ENCODE data around the gene NUTM2A.
"Not testable (repeated sequence)": the region's sequence is repeated elsewhere in the genome, so short reads cannot be mapped to it uniquely, and the experiment has no call there.

The NUTM2A gene

GRCh38 chr10:87225148-87225547 is at the start of gene NUTM2A:
Gene NUTM2A, plus strand, starts transcription at chr10:87225448. Its CDS starts 383 bp downstream, at chr10:87225831.
- DNase-seq: not testable (repeated sequence)

GRCh38 chr10:87177587-87177986 is 47.7 kb upstream of the NUTM2A start:
- DNase-seq: not testable (repeated sequence)

GRCh38 chr10:87184421-87184820 is 40.8 kb upstream of the NUTM2A start:
- DNase-seq: not testable (repeated sequence)

- DNase-seq: not testable (repeated sequence)
Measured at GRCh38 chr10:87186016-87186415, 39.2 kb upstream of the NUTM2A start.

- not testable (repeated sequence) for DNase-seq
Measured at GRCh38 chr10:87187573-87187972, 37.7 kb upstream of the NUTM2A start.

- not testable (repeated sequence) for DNase-seq
Measured at GRCh38 chr10:87191841-87192240, 33.4 kb upstream of the NUTM2A start.

- DNase-seq: peak; percentile 36
Measured at GRCh38 chr10:87200924-87201323, 24.3 kb upstream of the NUTM2A start.

- not testable (repeated sequence) for DNase-seq
Measured at GRCh38 chr10:87204801-87205200, 20.4 kb upstream of the NUTM2A start.

GRCh38 chr10:87206922-87207321 is 18.3 kb upstream of the NUTM2A start:
- DNase-seq: not testable (repeated sequence)

GRCh38 chr10:87210309-87210708 is 14.9 kb upstream of the NUTM2A start:
- not testable (repeated sequence) for DNase-seq

GRCh38 chr10:87211848-87212247 is 13.4 kb upstream of the NUTM2A start:
- DNase-seq: peak; percentile 34

GRCh38 chr10:87213150-87213765 is 12.0 kb upstream of the NUTM2A start:
- not testable (repeated sequence) for DNase-seq

GRCh38 chr10:87213806-87214205 is 11.4 kb upstream of the NUTM2A start:
- DNase-seq: not testable (repeated sequence)

GRCh38 chr10:87216120-87216519 is 9.1 kb upstream of the NUTM2A start:
- DNase-seq: not testable (repeated sequence)

- not testable (repeated sequence) for DNase-seq
Measured at GRCh38 chr10:87219370-87219769, 5.9 kb upstream of the NUTM2A start.

GRCh38 chr10:87222789-87223188 is 2.5 kb upstream of the NUTM2A start:
- not testable (repeated sequence) for DNase-seq

GRCh38 chr10:87228247-87228646 is 3.0 kb downstream of the NUTM2A start:
- DNase-seq: not testable (repeated sequence)

- DNase-seq: not testable (repeated sequence)
Measured at GRCh38 chr10:87229211-87229610, 4.0 kb downstream of the NUTM2A start.

- not testable (repeated sequence) for DNase-seq
Measured at GRCh38 chr10:87234854-87235253, 9.6 kb downstream of the NUTM2A start.

- not testable (repeated sequence) for DNase-seq
Measured at GRCh38 chr10:87237244-87237643, 12.0 kb downstream of the NUTM2A start.

- not testable (repeated sequence) for DNase-seq
Measured at GRCh38 chr10:87239346-87239808, 14.1 kb downstream of the NUTM2A start.

GRCh38 chr10:87242192-87242591 is 16.9 kb downstream of the NUTM2A start:
- DNase-seq: not testable (repeated sequence)

GRCh38 chr10:87247335-87247734 is 22.1 kb downstream of the NUTM2A start:
- not testable (repeated sequence) for DNase-seq

GRCh38 chr10:87248818-87249353 is 23.6 kb downstream of the NUTM2A start:
- DNase-seq: not testable (repeated sequence)

Measured in fibroblast of skin of right biceps (primary cell).